DOHH2 (cell line): Measurements from ENCODE around the gene ARFGAP2.

Source experiments
- CTCF ChIP-seq: fragments of 200-600 bp; sonication (generic); IDR thresholded peaks from one replicate; pipeline ENCODE4 v1.5.1; 2014; ENCODE audit warnings: antibody characterized with exemption, mild to moderate bottlenecking, low read depth, low read length; ENCODE audit not compliant: poor library complexity, severe bottlenecking
- EZH2phosphoT487 ChIP-seq: fragments of 200-600 bp; sonication (generic); IDR thresholded peaks from 2 replicates; pipeline ENCODE4 v1.6.1; 2017; ENCODE audit warnings: borderline replicate concordance, mild to moderate bottlenecking, antibody characterized with exemption, low read length, moderate library complexity, mixed read lengths

GRCh38 chr11:47172740-47173336 lies 3.8 kb downstream of the ARFGAP2 start:
- no peak for TF ChIP-seq CTCF
- no peak for TF ChIP-seq EZH2phosphoT487
